IPS-NIHi11 (cell line): ENCODE data around the gene RPS15.
"Not testable (repeated sequence)": the region's sequence is repeated elsewhere in the genome, so short reads cannot be mapped to it uniquely, and the experiment has no call there.

ENCODE experiments used
- DNase-seq: peaks from one replicate; pipeline ENCODE4 v3.0.0; 2012; ENCODE audit warnings: mixed read lengths, low spot score

RPS15 gene

DNA sequence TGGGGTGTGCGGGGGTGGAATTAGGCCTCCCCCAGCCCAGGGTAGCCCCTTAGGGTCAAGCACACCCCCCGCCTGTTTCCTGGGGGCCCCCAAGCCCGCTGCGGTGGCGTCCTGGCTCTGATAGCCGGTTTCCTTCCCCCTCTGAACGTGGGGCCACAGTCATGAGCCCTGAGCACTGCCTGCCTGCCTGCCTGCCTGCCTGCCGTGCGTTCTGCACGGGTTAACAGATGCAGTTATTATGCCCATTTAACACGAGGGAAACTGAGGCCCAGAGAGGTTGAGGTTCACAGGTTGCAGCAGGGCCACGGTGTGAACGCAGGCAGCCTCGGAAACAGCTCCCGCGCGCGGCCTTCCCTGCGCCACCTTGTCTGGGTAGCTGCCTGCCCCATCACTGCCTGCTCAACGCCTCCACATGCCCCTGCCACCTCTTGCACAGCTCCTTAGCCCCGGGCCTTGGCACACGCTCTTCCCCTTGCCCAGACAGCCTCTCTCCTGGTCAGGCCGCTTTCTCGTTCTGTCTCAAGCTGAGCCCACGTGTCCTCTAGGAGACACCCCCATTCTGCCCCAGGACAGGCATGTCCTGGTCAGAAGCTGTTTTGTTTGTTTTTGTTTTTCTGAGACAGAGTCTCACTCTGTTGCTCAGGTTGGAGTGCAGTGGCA, 35.7 kb upstream of the RPS15 start:
- no peak for DNase-seq

DNA sequence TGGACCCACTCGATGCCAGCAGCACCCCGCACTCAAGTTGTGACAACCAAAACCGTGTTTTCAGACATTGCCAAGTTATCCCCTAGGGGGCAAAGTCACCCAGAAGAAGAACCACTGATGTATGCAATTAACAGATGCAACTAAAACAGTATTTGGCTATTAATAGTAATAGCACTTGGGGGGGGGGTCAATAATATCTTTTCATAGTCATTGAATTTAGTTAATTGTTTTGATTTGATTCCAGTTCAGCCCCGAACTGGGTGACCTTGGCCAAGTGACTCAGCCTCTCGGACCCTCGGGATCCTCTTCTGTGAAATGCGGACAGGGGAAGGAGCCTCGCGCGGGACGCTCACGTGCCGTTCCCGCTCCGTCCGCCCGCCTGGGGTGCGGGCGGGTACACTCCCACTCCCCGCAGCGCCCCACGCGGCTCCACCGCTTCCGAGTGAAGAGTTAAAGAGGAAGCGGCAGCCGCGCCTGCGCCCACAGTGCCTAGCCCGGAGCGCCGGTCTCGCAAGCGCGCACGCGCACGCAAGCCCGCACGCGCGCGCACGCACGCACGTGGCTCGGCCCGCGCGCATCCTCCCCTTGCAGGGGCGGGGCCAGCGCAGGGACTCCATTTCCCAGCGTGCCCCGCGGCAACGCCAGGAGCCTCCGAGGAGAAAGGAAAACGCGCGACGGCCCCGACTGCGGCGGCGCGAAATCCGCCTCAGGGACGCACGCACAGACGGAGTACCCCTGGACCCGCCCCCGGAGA, 31.2 kb upstream of the RPS15 start:
- DNase-seq: peak; percentile 97

DNA sequence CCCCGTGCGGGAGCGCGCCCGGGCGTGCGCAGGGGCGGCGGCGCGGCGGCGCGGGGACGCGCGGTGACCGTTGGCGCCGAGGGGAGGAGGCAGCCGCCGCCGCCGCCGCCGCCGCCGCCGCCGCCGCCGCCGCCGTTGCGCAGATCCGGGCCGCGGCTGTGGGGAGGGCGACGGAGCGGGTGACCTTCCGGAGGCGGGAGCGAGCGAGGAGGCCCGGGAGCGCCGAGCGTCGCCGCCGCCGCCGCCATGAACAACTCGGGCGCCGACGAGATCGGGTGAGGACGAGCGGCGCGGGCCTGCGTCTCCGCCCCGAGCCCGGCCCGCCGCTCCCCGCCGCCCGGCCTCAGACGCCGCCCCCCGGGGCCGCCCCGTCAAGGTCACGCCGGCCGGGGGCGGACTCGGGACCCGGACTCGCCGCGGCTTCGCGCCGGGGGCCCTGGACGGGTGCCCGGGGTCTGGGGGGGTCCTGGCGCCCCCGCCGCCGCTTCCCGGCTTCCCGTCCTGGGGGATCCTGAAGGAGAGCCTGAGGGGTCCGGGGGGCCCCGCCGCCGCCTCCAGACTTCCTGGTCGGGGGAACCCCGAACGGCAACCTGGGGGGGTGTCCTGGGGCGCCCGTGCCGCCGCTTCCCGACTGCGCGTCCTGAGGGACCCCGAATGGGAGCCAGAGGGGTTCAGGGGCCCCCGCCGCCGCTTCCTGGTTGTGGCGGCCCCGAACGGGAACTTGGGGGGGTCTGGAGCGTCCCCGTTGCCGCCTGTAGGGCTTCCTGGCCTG, 30.5 kb upstream of the RPS15 start, which contains the start of gene DAZAP1:
DAZAP1 (plus strand) TSS at position 59 of the 772 bp plus-strand sequence; CDS start at position 247, 188 bp downstream.
- DNase-seq: no peak

DNA sequence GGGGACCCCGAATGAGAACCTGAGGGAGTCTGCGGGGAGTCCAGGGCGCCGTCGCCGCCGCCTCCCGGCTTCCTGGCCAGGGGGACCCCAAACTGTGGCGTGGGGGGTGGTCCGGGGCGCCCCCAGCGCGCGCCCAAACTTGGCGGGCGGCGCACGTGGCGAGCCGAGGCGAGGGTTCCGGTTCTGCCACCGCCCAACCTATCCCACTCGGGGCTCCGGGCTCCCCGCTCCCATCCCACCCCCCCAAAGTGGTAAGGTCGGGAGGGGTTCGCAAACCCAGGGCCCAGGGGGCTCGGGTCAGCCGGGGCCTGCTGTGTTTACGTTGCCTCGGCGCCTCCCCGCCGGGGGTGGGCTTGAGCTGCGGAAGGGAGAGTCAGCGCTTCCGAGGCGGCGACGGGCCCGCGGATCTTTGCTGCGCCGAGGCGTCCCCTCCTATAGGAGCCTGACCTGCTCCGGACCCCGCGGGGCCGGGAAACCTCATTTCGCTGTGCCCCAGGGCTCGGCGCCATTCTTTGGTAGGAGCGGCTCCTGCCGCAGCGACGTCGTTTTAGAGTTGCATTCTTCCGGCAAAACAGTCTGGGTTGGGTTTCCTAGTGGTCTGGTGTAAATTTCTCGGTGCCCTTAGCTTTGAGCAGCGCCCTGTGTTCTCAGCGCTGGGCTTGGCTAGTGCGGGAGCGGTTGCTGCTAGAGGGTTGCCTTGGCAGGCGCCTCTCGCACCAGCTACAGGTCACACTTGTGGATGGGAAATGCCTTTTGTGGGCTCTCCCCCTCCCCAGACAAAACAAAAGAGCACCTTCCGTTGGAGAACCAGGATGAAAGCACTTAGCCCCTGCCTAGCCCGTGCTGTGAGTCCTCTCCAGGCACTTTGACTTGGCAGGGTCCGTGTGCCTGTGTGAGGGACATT, 29.6 kb upstream of the RPS15 start:
- DNase-seq: peak; percentile 45

DNA sequence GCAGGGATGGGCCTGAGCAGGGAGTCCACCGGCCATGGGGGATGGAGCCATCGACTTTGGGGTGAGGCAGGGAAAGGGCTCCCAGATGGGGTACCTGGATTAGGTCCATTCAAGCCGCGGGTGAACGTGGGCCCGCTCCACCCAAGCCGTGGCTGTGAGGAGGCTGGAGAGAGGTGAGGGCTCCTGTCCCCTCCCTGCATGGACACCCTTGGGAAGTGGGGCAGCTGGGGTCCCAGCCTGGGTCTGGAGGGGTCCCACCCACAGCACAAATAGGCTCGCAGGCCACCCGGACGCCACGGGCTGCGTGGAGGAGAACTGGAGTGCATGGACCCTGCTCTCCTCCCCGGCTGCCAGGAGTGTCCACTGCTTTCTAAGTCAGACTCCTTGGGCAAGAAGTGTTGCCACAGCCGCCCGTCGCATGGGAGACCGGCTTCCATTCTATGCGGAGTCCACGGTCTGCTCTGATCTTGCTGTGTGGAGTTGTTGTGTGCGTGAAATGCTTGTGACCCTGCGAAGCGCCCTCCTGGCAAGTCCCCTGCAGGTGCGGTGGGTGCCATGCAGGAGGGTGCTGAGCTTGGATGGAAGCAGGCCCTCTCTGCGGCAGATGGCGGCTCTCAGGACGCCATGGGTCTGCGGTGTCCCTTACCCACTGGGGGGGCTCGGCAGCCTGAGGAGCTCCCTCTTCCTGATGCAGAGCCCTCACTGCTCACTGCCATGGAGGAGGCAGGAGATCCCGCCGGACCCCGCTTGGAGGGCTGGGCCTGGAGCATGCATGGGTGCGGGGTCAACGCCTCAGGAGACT, 28.8 kb upstream of the RPS15 start:
- DNase-seq: no peak

DNA sequence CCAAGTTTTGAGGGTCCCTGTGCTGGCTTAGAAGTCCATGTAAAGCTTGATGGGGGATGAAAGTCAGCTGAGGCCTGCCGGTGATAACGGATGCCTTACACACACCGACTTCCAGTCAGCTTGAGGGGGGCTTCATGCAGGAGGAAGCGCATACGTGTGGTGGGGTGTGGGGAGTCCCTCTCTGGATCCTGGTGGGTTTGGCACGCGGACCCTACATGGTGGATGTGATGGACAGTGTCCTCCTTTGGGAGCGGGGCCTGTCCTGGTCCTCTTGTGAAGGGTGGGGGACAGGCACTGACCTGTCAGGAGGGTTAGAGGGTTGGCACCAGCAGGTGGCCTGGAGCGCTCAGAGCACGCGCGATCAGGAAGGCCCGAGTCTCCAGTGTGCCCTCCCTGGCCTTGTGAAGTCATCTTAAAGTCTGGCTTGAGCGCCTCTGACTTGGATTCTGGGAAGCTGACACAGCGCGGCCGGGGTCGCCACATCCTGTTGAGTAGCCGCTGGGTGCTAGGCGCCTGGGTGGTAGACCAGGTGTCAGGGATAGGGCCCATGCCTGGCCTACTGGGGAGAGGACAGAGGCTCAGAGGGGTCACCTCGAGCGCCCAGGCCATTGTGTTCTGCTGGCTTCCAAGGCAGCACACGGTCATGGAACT, 27.9 kb upstream of the RPS15 start:
- DNase-seq: no peak

DNA sequence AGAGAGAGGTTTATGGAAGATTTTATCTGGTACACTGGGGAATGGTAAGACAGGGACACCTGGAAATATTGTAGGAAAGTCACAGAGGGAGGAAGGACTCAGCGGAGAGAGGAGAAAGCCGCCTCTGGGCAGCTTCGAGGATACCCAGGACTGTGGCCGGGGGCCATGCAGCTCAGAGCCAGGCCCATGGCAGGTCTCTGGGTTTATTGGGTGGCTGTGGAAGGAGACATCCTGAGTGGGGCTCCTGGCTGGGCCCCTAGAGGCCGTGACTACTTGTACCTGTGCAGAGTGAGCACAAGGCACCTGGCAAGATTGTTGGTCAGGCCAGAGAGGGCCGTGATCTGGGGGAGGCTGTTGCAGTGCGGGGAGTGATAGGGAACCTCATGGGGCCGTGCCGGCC, 27.4 kb upstream of the RPS15 start:
- DNase-seq: no peak

DNA sequence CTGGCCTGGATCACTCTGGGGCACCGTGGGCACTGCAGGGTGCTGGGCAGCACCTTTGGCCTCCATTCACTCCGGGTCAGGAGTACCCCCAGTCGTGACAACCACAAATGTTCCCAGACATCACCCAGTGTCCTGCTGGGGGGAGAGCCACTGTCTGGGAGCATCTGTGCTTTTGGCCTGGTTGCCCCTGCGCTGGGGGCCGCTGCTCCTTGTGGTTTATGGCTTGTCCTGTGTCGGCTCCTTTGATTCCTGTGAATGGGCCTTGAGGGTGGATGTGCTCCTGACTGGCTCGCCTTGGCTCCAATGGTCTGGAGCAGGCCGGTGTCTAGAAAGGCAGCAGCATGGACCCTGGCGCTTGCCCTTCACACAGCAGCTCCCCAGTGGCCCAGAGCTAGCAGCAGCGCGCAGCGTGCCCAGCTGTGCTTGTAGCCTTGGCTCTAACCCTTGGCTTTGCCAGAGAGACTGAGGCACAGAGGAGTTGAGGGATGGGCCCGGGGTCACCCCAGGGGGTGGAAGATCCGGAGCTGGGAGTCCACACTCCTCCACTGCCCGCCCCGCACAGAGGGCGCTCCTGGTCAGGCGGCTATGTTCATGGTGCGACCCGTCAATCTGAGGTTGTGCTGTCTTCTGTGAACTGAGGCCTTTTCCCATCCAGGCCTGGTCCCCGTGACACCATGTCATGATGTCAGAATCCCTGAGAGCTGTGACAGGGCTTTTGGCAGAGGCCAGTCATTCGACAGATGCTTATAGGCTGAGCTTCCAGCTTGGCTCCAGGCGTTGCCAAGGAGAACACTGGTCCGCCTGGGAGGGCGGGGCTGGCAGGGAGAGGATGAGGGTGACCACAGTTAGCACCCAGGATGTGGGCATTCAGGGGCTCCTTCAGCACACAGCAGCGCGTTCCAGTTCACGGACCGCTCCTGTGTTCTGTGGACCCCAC, 26.7 kb upstream of the RPS15 start:
- DNase-seq: no peak

DNA sequence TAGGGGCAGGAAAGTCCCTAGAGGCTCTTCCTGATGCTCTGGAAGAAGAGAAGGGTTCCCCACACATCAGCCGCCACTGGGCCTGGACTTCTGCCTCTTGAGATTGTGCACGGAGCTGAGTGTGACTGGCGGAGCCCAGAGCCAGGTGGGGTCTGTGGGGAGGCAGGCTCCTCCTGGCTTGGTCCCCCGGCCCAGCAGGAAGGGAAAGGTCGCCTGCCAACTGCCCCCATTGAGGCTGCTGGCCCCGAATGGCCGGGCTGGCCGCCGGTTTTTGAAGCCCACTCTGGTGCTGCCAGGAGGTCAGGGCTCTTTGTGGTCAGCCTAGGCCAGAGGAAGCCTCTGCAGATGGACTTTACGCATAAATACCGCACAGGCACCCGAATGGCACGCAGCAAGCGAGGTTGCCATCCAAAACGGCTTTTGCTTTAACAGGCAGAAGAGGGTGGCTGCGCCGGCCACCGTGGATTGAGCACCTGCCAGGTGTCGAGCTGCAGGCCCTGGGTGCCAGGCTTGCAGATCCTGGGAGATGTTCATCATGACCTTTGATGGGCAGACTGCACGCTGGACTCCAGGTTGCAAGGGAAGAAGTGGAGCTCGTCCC, 25.8 kb upstream of the RPS15 start:
- no peak for DNase-seq

DNA sequence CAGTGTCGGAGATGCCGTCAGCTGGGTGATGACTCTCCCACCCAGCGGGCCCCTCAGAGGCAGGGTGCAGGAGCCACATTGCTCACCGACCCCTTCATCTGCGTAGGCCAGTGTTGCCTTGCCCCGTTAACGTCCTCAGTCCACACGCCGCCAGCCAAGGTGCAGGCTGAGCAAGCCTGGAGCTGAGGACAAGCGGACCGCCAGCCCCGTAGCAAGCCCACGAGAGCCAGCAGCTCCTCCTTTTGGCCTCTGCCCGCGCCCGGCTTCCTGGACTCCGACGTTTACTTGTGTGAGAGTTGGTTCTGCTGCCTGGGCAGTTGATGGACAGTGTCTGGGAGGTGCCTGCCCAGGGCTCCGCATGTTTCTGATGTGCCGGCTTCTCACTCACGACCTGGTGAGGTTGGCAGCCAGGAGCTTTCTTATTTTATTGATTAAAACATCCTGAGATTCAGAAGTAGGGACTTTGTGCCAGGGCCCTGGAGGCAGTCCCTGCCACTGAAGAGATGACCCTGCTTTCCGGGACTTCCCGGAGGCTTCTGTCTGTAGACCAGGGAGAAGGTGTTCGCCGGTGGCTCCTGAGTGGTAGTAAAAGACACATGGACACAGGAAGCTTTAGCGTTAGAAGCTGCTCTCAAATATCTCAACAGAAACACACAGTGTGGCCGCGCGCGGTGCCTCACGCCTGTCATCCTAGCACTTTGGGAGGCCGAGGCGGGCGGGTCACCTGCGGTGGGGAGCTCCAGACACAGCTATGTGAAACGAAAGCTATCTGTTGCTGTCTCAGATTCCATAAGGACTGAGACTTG, 25.0 kb upstream of the RPS15 start:
- no peak for DNase-seq

DNA sequence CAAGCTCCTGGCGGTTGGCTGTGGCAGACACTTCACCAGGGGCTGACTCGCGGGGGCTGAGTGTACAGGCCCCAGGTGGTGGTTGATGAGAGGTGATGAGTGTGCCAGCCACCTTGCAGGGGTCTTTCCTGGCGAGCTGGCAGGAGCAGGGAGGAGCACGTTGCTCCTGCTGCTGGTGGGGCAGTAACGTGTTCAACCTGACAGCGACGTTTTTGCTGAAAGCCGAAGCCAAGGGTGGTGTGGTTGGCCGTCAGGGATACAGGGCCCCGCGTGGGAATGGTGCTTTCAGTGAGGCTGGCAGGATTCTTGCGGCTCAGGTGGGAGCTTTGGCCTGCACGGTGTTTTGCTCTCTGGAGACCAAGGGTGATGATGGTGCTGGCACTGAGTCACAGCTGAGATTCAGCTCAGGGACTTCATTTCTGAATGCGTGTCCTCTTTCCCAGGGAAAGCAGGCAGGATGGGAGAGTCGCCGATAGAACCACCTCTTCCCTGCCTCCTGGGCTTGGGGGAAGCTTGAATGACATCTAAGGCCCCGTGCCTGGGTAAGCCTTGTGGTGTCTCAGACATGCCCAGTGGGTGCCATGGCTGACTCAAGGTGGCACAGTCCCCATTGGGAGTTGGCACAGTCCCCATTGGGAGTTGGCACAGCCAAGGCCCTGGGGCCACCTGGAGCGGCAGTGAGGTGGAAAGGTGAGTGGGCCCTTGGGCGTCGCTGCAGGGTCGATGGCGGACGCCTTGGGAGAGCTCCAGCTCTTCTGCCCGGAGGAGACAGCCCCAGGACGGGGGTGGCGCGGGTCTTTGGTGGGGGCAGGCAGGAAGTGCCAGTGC, 22.0 kb upstream of the RPS15 start:
- DNase-seq: no peak

DNA sequence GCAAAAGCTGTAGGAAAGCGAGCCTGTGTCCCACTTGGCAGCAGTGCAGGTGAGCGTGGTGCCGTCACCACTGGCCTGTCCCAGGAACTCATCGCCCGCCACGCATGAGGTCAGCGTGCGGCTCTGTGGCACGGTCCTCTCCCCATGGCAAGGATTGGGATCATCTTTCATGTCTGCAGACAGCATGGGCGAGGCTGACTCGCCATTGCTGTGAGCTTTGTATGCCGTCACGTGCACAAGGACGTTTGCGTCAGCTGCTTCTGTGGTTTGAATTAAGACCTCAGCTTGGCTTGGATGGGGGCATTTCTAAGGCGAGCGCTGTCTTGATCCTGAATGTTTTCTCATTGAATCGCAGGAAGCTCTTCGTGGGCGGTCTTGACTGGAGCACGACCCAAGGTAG, 21.1 kb upstream of the RPS15 start:
- DNase-seq: no peak

DNA sequence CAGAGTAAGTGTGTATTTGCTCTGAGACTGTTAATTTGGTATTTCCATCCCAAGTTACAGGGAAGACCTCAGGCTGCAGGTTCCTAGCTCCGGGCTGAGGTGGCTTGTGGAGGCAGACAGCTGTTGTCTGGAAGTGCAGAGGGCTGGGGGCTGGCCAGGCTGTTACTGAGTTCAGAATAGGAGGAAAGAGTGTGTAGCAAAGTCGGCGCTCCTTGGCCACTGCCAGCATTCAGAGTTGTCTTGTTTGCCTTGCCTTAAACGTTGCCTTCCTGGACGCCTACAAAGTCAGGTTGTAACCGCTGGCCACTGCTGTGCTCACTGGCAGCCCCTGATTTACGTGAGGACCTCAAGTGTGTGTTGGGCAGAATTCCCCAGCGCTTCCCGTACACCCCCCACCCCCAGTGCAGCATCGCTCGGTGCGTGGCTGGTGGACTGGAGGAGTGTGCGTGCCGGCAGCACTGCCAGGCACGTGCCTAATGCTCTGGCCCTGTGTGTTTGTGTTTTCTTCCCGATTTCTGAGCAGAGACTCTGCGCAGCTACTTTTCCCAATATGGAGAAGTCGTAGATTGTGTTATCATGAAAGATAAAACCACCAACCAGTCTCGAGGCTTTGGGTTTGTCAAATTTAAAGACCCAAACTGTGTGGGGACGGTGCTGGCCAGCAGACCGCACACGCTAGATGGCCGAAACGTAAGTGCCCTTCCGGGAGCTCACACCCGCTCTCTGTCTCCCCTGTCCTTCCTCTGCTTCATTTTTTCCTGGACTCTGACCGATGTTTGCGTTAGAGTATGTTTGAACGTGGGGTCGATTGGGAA, 20.3 kb upstream of the RPS15 start:
- no peak for DNase-seq

DNA sequence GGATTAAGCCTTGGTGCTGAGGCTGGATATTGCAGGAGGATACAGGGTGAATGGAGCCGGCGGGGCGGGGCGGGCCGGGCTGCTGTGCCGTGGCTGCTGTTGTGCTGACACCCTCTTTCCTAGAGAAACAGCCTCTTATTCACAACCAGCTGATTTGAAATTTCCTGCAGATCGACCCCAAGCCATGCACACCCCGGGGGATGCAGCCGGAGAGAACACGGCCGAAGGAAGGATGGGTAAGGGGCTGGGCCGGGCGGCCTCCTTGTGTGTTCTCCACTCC, 19.8 kb upstream of the RPS15 start:
- no peak for DNase-seq

DNA sequence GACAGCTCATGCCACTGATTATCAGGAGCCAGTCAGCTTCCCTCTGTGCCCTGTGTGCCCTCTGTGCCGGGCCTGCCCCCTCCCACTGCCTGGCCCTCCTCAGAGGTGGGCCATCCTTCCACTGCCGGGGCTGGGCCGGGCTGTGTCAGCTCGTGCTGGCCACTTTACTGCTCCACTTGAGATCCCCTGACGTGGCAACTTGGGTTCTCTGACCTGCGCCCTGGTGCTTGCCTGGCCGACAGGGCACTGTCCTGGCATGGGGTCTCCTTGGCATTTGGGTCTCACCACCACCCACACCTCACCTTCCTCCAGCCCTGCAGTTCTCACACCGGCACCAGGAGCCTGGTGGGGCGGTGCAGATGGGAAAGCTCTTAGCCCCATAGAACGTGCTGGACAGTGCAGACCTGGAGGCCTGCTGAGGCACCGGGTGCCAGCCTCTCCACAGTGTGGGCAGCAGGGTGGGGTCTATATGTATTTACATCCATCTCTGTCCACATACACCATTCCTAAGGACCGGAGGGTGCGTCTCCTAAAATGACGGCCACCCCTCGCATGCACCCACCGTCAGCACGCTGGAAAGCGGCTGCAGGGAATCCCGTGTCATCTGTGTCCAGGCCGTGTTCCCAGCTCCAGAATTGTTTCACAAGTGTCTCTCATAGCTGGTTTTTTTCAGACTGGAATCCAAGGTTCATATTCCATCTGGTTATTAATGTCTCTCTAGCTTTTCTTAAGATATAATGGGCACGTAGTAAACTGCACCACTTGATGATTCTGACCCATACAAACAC, 19.1 kb upstream of the RPS15 start:
- DNase-seq: no peak

DNA sequence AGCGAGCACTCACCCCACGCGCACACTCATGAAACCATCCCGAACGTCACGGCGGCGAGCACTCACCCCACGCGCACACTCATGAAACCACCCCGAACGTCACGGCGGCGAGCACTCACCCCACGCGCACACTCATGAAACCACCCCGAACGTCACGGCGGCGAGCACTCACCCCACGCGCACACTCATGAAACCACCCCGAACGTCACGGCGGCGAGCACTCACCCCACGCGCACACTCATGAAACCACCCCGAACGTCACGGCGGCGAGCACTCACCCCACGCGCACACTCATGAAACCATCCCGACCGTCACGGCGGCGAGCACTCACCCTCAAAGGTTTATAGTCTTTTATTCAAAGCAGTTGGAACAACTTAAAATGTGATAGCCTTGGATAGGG, 18.1 kb upstream of the RPS15 start:
- DNase-seq: not testable (repeated sequence)
